GM19438 (cell line): ENCODE results near the gene PRRX1.

ENCODE experiments used
- ATAC-seq: cut with Tn5 transposase; IDR thresholded peaks from one replicate; pipeline ENCODE4 v1.9.1; 2021; ENCODE audit warnings: low read depth; ENCODE audit not compliant: unreplicated experiment

PRRX1 gene

GRCh38 chr1:170714938-170715337 is 51.0 kb downstream of the PRRX1 start:
- ATAC-seq = no peak

GRCh38 chr1:170716835-170717429 is 53.0 kb downstream of the PRRX1 start:
- no peak for ATAC-seq

- ATAC-seq = no peak
Measured at GRCh38 chr1:170720661-170721060, 56.7 kb downstream of the PRRX1 start.

DNA sequence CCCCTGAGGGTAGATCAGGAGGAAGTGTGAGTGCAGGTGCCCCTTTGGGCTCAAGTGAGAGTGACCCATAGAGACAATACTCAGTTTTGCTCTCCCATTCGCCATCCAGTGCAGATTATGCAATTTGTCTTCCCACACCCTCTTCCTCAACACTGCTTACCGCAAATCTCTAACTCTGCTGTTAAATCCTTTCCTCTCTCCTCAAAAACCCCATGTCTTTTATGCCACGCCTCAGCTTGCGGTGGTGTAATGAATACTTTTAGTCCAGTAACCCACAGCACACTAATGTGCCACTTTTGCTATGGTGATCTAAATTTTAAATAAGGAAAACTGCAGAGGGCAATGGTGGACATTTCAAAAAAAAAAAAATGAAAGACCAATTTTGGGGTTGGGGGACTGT is 57.7 kb downstream of the PRRX1 start:
- no peak for ATAC-seq

GRCh38 chr1:170723518-170723917 is 59.6 kb downstream of the PRRX1 start:
- ATAC-seq = no peak

GRCh38 chr1:170725326-170725725 is 61.4 kb downstream of the PRRX1 start:
- ATAC-seq = no peak

DNA sequence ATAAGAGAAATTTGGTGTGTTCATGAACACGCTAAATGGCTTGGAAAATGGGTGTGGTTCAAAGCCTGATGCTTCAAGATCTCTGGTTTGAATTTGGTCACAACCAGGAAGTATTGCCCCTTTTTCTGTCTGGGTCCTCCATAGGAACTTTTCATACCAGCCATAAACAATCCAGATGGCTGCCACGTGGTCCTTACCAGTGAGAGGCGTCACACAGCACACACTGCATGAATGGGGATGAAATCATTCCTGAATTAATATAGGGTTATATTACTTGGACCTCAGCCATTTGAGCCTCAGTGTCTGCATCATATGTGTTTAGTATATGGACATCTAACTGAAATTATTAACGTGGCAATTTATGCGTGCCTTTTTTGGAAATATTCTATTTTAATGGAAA is 64.0 kb downstream of the PRRX1 start:
- no peak for ATAC-seq

GRCh38 chr1:170729225-170730002 is 65.5 kb downstream of the PRRX1 start:
- no peak for ATAC-seq

DNA sequence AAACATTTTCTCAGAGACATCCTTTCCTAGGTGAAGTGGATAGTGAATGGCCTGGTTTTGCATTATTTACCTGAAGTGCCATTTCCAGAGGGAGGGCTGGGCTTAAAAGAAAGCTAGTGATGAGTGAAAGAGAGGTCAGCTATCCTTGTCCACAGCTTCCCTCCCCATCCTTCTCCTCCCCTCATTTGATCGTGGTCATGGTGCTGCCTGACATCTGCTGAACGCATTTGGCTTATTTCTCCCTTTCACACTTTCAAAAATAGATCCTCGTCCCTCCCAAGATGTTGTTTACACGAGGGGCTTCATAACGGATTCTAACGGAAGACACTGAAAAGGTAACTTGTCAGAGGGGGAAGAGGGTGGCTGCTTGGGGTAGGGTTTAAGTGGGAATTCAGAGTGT is 66.1 kb downstream of the PRRX1 start:
- ATAC-seq = no peak

GRCh38 chr1:170730438-170730837 is 66.5 kb downstream of the PRRX1 start:
- no peak for ATAC-seq

- no peak for ATAC-seq
Measured at GRCh38 chr1:170731566-170732251, 67.8 kb downstream of the PRRX1 start.

DNA sequence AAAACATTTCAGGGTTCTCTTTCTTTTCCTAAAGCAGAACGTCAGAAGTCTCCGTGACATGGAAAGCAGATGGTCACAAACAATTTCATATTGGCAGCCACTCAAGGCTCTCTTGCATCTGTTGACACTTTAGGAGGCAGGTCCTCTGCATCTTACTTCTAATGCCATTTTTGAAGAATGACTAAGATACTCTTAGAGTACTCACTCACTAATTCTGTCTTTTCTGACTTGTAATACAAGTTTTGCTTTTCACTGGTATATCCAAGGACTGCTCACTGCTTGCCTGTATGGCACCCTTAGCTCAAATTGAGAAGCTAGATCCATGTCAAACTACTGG is 68.3 kb downstream of the PRRX1 start:
- no peak for ATAC-seq

GRCh38 chr1:170734412-170735175 is 70.7 kb downstream of the PRRX1 start:
- no peak for ATAC-seq

- no peak for ATAC-seq
Measured at GRCh38 chr1:170735366-170736263, 71.7 kb downstream of the PRRX1 start.

DNA sequence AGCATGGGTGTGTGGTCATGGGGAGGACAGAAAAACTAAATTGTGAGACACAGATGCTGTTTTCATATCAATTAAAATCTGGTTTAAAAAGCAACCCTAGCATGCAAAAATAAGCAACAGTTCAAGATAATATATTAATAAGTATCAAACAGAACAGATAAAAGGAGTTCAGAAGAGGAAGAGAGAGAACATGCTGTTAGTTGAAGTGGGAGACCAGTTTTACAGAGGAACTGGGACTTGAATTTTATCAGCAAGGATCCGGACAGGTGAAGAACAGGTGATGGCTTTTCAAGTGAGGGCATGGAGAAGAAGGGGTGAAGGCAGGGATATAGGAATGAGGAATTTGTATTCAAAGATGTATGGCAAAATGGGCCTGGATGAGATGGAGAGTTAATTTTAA is 75.9 kb downstream of the PRRX1 start:
- no peak for ATAC-seq

GRCh38 chr1:170741678-170742077 is 77.7 kb downstream of the PRRX1 start:
- no peak for ATAC-seq

GRCh38 chr1:170742600-170742999 is 78.7 kb downstream of the PRRX1 start:
- no peak for ATAC-seq

- ATAC-seq = no peak
Measured at GRCh38 chr1:170743083-170743482, 79.2 kb downstream of the PRRX1 start.

DNA sequence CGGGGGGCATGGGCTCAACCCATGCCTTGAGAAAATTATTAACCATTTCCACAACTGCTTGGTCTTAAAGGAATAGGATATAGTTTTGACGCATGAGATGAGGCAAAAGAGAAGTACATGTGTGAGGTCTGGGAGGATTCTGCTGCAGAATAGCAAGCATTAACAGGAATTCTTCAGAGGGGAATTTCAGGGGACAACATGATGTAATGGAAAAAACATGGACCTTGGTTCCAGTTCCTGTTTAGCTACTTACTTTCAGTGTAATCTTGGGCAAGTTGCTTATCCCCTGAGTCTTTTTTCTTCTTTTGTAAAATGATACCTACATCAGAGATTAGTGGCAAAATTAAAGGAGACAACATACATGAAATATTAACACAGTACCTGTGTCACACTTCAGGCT is 85.6 kb downstream of the PRRX1 start:
- no peak for ATAC-seq

GRCh38 chr1:170749959-170750358 is 86.0 kb downstream of the PRRX1 start:
- ATAC-seq = no peak
